ENCODE results near the gene MXD4.
"Not testable (repeated sequence)": the region's sequence is repeated elsewhere in the genome, so short reads cannot be mapped to it uniquely, and the experiment has no call there.

The MXD4 gene

GRCh38 chr4:2246384-2247127, 15.4 kb downstream of the MXD4 start:
- Mint-ChIP-seq H3K27me3 (no peaks in the 10 kb centered on the region), H3K4me3 (no peak overlapping the region), H3K36me3 (peaks cover 9% of the 10 kb centered on the region), H3K27ac (no peak overlapping the region), H3K9me3 (no peaks in the 10 kb centered on the region), H3K4me1 (peaks cover 18% of the 10 kb centered on the region)
- ATAC-seq: no peak

DNA sequence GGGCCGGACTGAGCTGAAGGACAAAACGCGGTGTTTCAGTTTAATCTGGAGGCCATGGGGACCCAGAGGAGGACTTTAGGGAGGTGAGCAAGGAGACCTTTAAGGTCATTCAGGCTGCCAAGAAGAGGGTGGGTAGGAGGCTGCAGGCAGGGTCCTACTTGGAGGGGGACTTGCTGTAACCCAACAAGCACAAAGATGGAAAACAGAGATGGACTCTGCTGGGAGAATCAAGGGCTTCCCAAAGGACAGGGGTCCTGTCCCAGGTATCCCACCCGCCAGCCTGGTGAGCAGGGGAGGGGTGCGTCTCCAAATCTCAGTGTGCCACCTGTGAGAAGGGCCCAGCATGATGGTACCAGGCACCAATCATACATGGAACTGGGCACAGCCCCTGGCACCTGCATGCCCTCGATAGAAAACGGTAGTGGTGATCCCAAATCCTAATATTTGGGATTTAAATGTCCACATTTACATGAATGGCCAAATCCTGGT, 16.1 kb downstream of the MXD4 start:
- no peak overlapping the region for H3K4me3 Mint-ChIP-seq

DNA sequence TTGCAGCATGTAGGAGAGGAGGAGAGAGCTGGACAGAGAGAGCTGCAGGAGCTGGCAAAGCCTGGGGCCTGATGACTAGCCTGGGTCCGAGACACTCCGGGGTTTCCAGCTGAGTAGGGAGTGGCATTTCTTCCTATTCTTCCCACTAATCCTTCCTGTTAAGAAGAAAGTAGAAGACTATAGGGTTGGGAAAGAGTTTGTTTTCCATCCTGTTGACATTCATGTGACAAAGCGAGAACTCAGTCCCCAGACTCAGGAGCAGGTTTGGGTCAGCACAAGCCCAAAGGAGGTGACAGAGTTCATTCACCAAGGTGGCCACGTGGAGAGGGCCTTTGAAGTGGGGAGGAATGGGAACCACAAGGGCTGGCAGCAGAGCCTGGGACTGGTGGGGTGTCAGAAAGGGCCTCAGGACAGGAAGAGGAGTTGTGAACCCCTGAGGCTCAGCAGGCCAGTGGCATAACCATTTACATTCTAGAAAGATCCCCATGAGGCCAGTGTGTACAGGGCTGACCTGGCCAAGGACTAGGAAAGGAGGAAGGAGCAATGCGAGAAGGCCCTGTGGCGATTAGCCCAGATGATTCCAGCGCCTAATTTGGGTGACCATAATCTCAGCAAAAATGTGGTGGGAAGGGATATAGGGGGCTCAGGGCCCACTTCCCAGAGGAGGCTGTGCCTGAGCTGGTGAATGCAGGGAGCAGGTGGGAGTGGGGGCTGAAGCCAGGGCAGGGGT, 16.7 kb downstream of the MXD4 start:
- Mint-ChIP-seq H3K4me1 (peaks cover 29% of the 10 kb centered on the region), H3K36me3 (peaks cover 4% of the 10 kb centered on the region), H3K4me3 (no peak overlapping the region), H3K27ac (peak overlapping the region; percentile 38), H3K27me3 (no peaks in the 10 kb centered on the region), H3K9me3 (no peaks in the 10 kb centered on the region)
- ATAC-seq: no peak

More for the DNA sequence above, 16.1 kb downstream of the MXD4 start:
- Mint-ChIP-seq H3K9me3 (no peaks in the 10 kb centered on the region), H3K27ac (peak overlapping the region; percentile 38), H3K4me1 (peaks cover 23% of the 10 kb centered on the region), H3K27me3 (no peaks in the 10 kb centered on the region), H3K36me3 (peaks cover 6% of the 10 kb centered on the region)
- no peak for ATAC-seq

DNA sequence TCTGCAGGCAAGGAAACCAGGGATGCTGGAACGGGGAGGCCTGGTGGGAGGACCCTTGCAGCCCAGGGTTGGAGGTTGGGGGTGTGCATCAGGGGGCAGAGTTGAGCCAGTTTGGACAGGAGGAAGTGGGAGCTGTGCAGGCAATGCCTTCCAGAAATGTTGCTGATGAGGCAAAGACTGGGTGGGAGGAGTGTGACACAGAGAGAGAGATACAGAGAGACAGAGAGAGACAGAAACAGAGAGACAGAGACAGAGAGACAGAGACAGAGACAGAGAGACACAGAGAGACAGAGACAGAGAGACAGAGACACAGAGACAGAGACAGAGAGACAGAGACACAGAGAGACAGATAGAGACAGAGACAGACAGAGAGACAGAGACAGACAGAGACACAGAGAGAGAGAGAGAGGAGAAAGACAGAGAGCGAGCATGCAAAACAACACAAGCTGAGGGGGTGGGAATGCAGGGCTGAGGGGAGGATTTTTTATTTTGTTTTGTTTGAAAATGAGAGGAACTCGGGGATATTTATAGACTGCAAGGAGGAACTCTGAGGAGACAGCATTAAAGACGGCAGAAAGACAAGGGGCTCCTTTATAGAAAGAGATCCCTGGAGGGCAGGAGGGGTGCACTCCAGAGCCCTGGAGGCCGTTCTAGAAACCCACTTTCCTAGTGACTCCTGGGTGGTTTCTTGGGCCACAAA, 18.1 kb downstream of the MXD4 start:
- ATAC-seq: no peak
- Mint-ChIP-seq H3K9me3 (no peaks in the 10 kb centered on the region), H3K36me3 (peaks cover under 1% of the 10 kb centered on the region), H3K4me3 (no peak overlapping the region), H3K4me1 (peaks cover 41% of the 10 kb centered on the region), H3K27ac (peak overlapping the region; percentile 58), H3K27me3 (no peaks in the 10 kb centered on the region)

DNA sequence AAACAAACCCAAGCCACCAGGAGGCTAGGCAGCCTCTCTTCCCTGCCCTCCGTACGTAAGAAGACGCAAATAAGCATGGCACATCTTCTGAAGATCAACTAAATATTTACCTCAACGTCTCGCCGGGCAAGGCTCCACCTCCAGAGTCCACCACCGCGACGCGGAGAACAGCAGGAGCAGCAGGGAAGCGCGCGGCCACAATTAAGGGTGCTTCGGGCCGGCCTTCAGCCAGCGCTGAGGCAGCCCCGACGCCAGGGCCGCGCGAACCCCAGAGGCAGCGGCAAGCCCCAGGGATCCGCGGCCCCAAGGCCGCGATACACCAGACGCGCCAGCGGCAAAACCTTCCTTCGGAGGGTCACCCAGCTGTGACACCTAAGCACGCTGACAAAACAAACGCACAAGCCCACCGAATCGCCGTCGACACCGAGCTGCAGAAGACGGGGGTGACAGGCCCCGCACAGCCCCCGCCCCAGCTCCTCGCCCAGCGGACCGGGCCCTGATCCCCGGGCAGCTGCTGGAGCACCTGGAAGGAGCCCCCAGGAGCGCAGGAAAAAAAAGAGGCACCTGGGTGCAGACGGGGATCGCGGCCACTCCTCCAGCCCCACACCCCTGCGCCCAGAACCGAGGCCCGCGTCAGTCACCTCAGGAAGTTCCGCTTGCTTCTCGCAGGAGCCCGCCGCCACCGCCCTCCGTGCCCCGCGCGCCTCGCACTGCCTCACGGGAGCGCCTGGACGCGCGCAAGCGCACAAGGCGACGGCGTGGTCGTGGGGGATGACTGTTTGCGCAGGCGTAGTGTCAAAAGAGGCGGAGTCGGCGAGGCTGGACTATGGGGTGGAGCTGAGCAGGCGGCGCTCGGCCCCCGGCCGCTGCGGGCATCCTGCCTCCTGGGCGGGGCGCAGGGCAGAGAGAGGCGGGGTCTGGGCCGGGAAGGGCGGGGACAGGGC, 20.2 kb downstream of the MXD4 start, which contains the start of the genes HAUS3 and POLN:
Gene HAUS3, minus strand, starts transcription at position 712 of the 944 bp plus-strand sequence. CDS start 1,175 bp downstream, outside the sequence.
Gene POLN, minus strand, starts transcription at position 712 of the 944 bp plus-strand sequence. CDS start 12,890 bp downstream, outside the sequence.
- Mint-ChIP-seq H3K4me1 (peaks cover 59% of the 10 kb centered on the region), H3K27ac (peak within 1 kb of the TSS; percentile 84), H3K36me3 (peaks cover 16% of the 10 kb centered on the region), H3K27me3 (no peaks in the 10 kb centered on the region), H3K9me3 (no peaks in the 10 kb centered on the region), H3K4me3 (peak within 1 kb of the TSS; percentile 91)
- ATAC-seq: peak; percentile 99

DNA sequence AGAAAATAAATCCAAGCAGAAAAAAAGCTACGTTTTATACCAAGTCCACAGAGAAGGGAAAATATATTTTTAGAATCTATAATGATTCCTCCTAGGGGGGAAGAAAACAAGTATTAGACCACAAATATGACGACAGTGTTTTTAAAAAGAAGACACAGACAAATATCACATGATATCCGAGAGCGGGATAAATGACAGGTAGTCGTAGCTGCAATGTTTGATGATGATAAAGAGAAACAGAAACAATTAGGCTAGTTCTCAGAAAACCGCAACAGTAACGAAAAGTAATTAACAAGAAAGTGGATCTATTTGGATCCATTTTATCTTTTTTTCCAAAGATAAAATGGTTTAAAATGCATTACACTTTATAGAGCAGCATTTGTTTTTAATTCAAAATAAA, 20.9 kb downstream of the MXD4 start:
- Mint-ChIP-seq H3K4me3 (peak overlapping the region; percentile 91), H3K27ac (peak overlapping the region; percentile 84), H3K36me3 (peaks cover 16% of the 10 kb centered on the region), H3K4me1 (peaks cover 59% of the 10 kb centered on the region), H3K9me3 (no peaks in the 10 kb centered on the region), H3K27me3 (no peaks in the 10 kb centered on the region)
- ATAC-seq: no peak

- Mint-ChIP-seq H3K27me3 (no peaks in the 10 kb centered on the region), H3K4me3 (no peak overlapping the region), H3K9me3 (no peaks in the 10 kb centered on the region), H3K27ac (no peak overlapping the region), H3K36me3 (peaks cover 47% of the 10 kb centered on the region), H3K4me1 (peaks cover 50% of the 10 kb centered on the region)
- no peak for ATAC-seq
These were observed 24.8 kb downstream of the MXD4 start for GRCh38 chr4:2236944-2237666.

DNA sequence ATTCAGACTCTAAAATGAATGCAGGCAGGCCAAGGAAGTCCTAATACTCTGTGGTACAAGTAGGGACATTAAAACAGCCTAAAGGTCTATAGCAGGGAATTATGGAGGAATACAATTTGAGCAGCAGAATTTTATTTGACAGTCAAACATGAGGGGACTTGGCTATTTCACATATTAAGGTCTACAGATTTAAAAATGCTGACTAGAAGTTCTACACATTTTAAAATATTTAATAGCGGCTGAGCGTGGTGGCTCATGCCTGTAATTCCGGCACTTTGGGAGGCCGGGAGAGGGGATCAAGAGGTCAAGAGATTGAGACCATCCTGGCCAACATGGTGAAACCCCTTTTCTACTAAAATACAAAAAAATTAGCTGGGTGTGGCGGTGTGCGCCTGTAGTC, 30.8 kb downstream of the MXD4 start:
- H3K4me3 Mint-ChIP-seq: no peak overlapping the region
- peaks cover 9% of the 10 kb centered on the region for H3K4me1 Mint-ChIP-seq
- H3K27me3 Mint-ChIP-seq: no peaks in the 10 kb centered on the region
- H3K36me3 Mint-ChIP-seq: peaks cover 35% of the 10 kb centered on the region
- ATAC-seq: no peak
- H3K27ac Mint-ChIP-seq: no peak overlapping the region
- no peaks in the 10 kb centered on the region for H3K9me3 Mint-ChIP-seq

DNA sequence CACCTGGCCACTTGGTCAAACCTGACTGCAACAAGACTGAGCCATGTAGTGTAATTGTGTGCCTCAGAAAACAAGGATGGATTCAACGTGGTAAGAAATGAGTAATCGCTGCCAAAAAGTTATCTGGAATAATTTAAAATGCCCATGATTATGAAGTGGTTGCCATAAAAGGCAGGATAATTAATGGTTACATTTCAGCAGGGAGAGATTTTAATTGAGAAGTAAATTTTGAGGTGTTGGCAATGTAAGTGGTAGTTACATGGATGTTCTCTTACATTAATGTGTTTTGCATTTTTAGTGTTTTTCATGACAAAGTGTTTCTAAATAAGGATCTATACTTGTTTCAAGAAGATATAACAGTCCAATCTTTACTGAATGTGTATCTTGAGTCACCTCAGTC, 35.6 kb downstream of the MXD4 start:
- H3K9me3 Mint-ChIP-seq: no peaks in the 10 kb centered on the region
- H3K27me3 Mint-ChIP-seq: no peaks in the 10 kb centered on the region
- no peak for ATAC-seq
- H3K4me1 Mint-ChIP-seq: no peaks in the 10 kb centered on the region
- H3K36me3 Mint-ChIP-seq: peaks cover 6% of the 10 kb centered on the region
- no peak overlapping the region for H3K27ac Mint-ChIP-seq
- no peak overlapping the region for H3K4me3 Mint-ChIP-seq

- H3K36me3 Mint-ChIP-seq: peaks cover 6% of the 10 kb centered on the region
- H3K4me3 Mint-ChIP-seq: no peak overlapping the region
- no peak overlapping the region for H3K27ac Mint-ChIP-seq
- no peaks in the 10 kb centered on the region for H3K27me3 Mint-ChIP-seq
- no peak for ATAC-seq
- H3K9me3 Mint-ChIP-seq: no peaks in the 10 kb centered on the region
- H3K4me1 Mint-ChIP-seq: peaks cover 9% of the 10 kb centered on the region
These were observed 39.1 kb downstream of the MXD4 start for GRCh38 chr4:2222838-2223237.

- not testable (repeated sequence) for H3K27ac Mint-ChIP-seq, H3K4me3 Mint-ChIP-seq, H3K36me3 Mint-ChIP-seq, H3K4me1 Mint-ChIP-seq, H3K9me3 Mint-ChIP-seq, ATAC-seq, H3K27me3 Mint-ChIP-seq
These were observed 40.5 kb downstream of the MXD4 start for GRCh38 chr4:2221378-2221777.

DNA sequence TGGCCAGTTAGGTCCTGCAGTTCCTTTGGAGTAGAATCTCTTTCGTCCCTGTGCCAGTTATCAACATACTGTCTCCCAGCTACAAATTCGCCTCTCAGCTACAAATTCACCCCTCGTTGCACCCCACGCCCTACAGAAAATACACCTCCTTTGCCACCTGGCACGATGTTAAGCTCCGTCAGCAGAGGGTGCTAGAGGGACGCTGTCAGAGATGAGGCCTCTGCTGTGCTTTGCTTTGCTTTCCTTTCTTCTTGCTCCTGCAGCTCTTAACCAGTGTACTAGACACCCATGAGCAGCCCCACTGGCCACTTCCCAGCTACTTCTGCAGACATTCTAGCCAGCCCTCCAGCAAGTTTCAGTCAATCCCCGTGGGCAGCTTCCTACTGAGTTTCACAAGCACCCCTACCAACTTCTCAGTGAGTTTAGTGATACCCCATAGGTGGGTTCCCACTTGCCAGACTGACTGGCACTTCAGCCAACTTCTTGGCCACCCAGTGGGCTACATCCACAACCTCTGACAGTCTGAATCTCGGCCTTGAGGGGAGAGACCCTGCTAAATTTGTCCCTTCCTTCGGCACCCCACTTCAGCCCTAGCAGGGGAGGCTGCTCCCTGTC, 41.8 kb downstream of the MXD4 start:
- Mint-ChIP-seq H3K4me1 (peaks cover 9% of the 10 kb centered on the region), H3K9me3 (no peaks in the 10 kb centered on the region), H3K36me3 (no peaks in the 10 kb centered on the region), H3K27me3 (no peaks in the 10 kb centered on the region), H3K27ac (no peak overlapping the region), H3K4me3 (no peak overlapping the region)
- peak; percentile 84 for ATAC-seq

DNA sequence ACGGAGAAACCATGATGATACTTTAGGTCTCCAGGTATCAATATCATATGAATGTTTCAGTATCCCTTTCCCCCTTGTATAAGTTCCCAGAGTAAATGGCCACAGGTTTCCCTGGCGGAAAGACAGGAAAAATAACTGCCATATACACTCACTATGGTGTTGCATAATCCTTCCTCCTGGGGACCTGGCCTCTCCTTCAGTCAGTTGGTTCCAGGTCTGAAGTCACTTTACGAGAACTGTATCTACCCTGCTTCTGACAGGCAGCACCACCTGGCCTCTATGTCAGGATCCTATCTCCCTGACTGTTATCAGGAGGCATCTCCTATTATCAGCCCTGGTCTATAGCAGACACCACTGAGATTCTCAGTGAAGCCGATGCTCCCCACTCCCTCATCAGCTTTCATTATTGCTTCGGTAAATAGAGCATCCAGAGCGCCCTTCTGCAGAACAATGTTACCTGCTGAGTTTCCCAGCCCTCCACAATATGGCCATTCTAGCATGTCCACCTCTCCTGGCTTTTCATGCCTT, 42.6 kb downstream of the MXD4 start:
- H3K4me3 Mint-ChIP-seq: no peak overlapping the region
- peaks cover 9% of the 10 kb centered on the region for H3K4me1 Mint-ChIP-seq
- no peak for ATAC-seq
- no peaks in the 10 kb centered on the region for H3K27me3 Mint-ChIP-seq
- H3K27ac Mint-ChIP-seq: no peak overlapping the region
- no peaks in the 10 kb centered on the region for H3K9me3 Mint-ChIP-seq
- no peaks in the 10 kb centered on the region for H3K36me3 Mint-ChIP-seq
